OCI-LY3 (cell line): ENCODE results near the gene HSF4.

Source experiments
- EZH2phosphoT487 ChIP-seq: fragments of 200-600 bp; shearing (Covaris generic); IDR thresholded peaks from 2 replicates; pipeline ENCODE4 v1.6.1; 2018; ENCODE audit warnings: antibody characterized with exemption, mixed run types, low read depth
- TF ChIP-seq, protein P1 (sequence below): fragments of 200-600, 300-600 bp; sonication (generic); IDR thresholded peaks from 2 replicates; pipeline ENCODE4 v1.5.1; 2014; ENCODE audit warnings: antibody characterized with exemption, low read length, low read depth

DNA sequence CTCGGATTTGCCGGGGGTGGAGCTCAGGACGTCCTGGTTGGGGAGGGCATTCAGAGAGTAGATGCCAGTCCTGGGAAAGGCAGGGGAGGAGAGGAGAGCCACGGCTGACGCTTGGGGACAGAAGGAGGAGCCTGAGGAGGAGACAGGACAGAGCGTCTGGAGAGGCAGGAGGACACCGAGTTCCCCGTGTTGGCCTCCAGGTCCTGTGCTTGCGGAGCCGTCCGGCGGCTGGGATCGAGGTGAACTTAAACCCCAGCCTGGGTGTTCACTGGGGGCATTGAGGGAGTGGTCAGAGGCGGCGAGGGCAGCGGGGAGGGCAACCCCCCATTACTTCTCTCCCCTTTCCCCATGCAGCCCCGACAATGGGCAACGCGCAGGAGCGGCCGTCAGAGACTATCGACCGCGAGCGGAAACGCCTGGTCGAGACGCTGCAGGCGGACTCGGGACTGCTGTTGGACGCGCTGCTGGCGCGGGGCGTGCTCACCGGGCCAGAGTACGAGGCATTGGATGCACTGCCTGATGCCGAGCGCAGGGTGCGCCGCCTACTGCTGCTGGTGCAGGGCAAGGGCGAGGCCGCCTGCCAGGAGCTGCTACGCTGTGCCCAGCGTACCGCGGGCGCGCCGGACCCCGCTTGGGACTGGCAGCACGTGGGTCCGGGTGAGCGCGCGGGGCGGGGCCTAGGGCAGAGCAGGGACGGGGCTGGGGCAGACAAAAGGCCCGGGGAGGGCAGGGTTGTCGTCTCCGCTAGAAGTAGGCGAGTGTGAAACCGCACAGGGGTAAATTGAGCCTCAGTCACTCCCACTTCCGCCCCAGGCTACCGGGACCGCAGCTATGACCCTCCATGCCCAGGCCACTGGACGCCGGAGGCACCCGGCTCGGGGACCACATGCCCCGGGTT is 9.5 kb downstream of the HSF4 start:
- TF ChIP-seq, protein P1, sequence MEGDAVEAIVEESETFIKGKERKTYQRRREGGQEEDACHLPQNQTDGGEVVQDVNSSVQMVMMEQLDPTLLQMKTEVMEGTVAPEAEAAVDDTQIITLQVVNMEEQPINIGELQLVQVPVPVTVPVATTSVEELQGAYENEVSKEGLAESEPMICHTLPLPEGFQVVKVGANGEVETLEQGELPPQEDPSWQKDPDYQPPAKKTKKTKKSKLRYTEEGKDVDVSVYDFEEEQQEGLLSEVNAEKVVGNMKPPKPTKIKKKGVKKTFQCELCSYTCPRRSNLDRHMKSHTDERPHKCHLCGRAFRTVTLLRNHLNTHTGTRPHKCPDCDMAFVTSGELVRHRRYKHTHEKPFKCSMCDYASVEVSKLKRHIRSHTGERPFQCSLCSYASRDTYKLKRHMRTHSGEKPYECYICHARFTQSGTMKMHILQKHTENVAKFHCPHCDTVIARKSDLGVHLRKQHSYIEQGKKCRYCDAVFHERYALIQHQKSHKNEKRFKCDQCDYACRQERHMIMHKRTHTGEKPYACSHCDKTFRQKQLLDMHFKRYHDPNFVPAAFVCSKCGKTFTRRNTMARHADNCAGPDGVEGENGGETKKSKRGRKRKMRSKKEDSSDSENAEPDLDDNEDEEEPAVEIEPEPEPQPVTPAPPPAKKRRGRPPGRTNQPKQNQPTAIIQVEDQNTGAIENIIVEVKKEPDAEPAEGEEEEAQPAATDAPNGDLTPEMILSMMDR: 0 out of 2 replicates have a peak, but pooled peaks have one; percentile 6
- no peak for TF ChIP-seq EZH2phosphoT487
